Activated naive CD4-positive, alpha-beta T cell treated with anti-CD3 and anti-CD28 coated beads, Interleukin-2, amount 50 U/mL, for 24 hours (primary cell): ENCODE results near the gene HSF2.

ENCODE experiments used
- H3K27ac Mint-ChIP-seq: one replicate; pipeline ENCODE4 v1.8.0; 2021; ENCODE audit warnings: mild to moderate bottlenecking, mixed read lengths
- H3K27me3 Mint-ChIP-seq: one replicate; pipeline ENCODE4 v1.8.0; 2021; ENCODE audit warnings: mixed read lengths
- H3K36me3 Mint-ChIP-seq: one replicate; pipeline ENCODE4 v1.8.0; 2021; ENCODE audit warnings: mixed read lengths
- H3K4me1 Mint-ChIP-seq: one replicate; pipeline ENCODE4 v1.8.0; 2021; ENCODE audit warnings: mixed read lengths
- H3K4me3 Mint-ChIP-seq: one replicate; pipeline ENCODE4 v1.8.0; 2021; ENCODE audit warnings: mild to moderate bottlenecking, mixed read lengths
- H3K9me3 Mint-ChIP-seq: one replicate; pipeline ENCODE4 v1.8.0; 2021; ENCODE audit warnings: mixed read lengths

HSF2 gene, protein sequence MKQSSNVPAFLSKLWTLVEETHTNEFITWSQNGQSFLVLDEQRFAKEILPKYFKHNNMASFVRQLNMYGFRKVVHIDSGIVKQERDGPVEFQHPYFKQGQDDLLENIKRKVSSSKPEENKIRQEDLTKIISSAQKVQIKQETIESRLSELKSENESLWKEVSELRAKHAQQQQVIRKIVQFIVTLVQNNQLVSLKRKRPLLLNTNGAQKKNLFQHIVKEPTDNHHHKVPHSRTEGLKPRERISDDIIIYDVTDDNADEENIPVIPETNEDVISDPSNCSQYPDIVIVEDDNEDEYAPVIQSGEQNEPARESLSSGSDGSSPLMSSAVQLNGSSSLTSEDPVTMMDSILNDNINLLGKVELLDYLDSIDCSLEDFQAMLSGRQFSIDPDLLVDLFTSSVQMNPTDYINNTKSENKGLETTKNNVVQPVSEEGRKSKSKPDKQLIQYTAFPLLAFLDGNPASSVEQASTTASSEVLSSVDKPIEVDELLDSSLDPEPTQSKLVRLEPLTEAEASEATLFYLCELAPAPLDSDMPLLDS

DNA sequence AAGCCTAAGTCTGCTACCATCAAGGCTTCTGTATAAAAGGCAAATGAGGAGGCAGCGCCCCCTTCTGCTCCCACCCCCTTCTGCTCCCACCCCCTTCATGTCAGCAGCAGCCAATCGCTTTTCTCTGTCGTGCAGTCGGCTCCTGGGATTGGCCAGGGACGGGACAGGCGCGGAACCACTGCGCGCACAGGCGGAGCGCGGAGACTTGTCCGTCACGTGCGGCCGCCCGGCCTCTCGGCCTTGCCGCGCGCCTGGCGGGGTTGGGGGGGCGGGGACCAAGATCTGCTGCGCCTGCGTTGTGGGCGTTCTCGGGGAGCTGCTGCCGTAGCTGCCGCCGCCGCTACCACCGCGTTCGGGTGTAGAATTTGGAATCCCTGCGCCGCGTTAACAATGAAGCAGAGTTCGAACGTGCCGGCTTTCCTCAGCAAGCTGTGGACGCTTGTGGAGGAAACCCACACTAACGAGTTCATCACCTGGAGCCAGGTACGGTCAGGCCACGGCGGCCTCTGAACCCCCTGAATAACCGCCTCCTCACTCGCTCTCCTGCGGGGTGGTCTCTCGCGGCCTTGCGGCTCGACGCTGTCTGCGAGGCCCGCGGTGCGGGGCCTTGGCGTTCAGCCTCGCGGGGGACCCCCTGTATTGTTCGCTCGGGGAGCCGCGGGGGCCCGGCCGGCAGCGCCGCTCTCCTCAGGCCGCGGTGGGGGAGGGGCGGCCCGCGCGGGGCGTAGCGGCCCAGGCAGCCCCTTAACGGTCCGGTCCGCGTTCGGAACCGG, at the start of gene HSF2:
HSF2 (plus strand) TSS at position 305 of the 773 bp plus-strand sequence; CDS start at position 391, 86 bp downstream.
- Mint-ChIP-seq H3K27ac (peak within 1 kb of the TSS; percentile 99), H3K9me3 (no peaks in the 10 kb centered on the region), H3K36me3 (peaks cover 4% of the 10 kb centered on the region), H3K4me3 (peak within 1 kb of the TSS; percentile 99), H3K4me1 (peaks cover 50% of the 10 kb centered on the region), H3K27me3 (no peaks in the 10 kb centered on the region)

DNA sequence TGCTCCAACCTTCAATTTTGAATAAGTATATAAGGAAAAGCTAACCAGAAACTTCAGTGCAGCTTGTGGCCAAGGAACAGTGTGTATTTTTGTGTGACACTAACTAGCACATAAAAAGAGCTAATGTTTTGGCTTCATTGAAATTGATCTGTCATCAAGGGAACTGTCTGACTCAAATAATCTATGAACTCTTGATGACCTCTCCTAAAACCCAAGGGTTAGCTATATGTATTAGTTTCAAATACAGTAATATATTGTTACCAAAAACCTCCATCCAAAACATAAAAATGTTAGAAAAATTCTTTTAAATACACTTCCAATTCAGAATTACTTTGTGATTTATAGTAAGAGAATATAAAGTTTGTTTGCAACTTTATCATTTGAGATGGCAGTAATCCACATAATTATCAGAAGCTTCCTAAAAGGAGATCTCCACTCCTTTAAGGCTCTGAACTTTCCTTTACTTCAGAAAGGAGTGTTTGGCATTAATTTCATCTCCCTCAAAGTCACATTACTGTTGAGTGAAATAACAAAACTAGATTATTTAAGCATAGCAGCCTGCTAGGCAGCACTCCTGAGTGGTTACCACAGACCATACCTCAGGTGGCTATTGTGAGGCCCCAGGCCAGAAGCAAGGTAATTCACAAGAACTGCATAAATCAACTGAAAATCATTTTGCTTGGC, 46.3 kb upstream of the HSF2 start:
- no peak overlapping the region for H3K27ac Mint-ChIP-seq
- H3K9me3 Mint-ChIP-seq = no peaks in the 10 kb centered on the region
- no peak overlapping the region for H3K4me3 Mint-ChIP-seq
- no peaks in the 10 kb centered on the region for H3K36me3 Mint-ChIP-seq
- H3K4me1 Mint-ChIP-seq = no peaks in the 10 kb centered on the region
- peaks cover 4% of the 10 kb centered on the region for H3K27me3 Mint-ChIP-seq

DNA sequence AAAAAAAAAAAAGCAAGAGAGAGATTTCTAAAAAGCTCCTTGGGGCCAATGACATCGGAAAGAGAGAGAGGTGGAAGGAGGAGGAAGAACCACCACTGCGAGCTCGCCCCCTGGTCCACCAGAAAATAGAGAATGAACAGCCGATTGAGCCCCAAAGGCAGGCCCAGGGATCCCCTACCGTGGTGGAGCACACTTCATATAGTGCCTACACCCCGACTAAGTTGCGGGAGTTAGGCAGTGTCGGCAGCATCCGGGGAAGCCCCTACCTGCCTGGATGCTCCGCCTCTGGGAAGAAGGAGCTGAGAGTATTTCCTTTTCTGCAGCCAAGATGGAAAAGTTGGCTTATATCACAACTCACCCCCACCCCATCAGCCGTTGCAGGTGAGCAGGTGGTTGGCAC, 38.6 kb upstream of the HSF2 start:
- no peak overlapping the region for H3K4me3 Mint-ChIP-seq
- H3K27me3 Mint-ChIP-seq = no peaks in the 10 kb centered on the region
- H3K9me3 Mint-ChIP-seq = no peaks in the 10 kb centered on the region
- no peaks in the 10 kb centered on the region for H3K4me1 Mint-ChIP-seq
- no peaks in the 10 kb centered on the region for H3K36me3 Mint-ChIP-seq
- H3K27ac Mint-ChIP-seq = no peak overlapping the region

DNA sequence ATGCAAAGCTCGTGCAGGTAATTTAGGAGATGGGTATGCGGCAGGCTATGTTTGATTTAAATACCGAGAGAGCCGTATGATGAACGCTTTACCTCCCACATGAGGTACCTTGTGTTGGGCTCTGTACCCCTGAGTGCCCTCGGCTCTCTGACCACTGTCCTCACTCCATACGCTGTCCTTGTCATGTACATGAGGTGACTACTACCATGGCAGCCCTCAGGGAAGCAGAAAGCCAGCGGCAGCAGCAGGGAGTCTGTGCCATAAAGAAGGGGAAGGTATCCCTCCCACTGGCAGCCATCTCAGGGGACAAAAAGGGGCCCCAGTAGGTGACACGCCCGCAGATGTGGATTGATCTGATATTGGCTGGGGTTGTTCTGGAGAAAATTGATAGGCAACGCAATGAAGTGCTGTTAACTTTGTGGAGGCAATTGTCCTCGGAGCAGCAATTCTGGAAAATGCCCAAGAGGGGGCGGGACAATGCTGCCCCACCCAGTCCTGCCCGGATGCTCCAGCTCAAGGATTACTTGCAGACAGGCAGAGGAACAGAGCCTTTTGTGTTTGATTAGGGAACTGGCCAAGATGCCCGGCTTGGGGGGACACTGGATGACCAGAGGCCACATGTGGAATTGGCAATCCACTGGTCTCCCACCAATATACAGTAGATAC, 38.0 kb upstream of the HSF2 start:
- no peak overlapping the region for H3K27ac Mint-ChIP-seq

DNA sequence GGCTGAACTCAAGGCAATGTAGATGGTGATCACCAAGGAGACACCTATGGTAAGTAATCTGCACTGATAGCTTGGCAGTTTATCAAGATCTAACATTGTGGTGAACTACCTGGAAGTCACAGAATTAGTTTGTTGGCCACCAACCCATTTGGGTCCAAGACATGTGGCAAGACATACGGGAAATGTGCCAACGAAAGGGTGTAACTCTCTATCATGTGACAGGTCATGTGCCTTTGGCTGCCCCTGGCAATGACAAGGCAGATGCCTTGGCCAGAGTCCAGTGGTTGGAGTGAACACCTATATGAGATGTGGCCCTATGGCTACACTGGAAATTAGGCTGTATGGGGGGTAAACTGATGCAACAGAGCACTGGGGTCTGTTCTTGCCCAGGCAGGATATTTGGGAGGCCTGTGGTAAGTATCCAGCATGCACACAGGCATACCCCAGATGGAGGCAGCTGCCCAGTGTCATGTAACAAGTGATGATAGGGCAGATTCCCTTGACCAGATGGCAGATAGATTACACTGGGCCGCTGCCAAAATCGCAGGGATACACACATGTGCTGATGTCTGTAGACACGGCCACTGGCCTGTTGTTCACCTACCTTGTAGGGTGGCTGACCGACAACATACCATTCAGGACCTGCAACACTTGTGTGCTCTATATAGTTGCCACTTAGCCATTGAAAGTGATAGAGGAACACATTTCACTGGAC, 35.5 kb upstream of the HSF2 start:
- Mint-ChIP-seq H3K4me3 (no peak overlapping the region), H3K9me3 (no peaks in the 10 kb centered on the region), H3K4me1 (no peaks in the 10 kb centered on the region), H3K27ac (no peak overlapping the region), H3K27me3 (peaks cover 2% of the 10 kb centered on the region), H3K36me3 (no peaks in the 10 kb centered on the region)

More for the DNA sequence above, 38.0 kb upstream of the HSF2 start:
- Mint-ChIP-seq H3K27me3 (no peaks in the 10 kb centered on the region), H3K36me3 (no peaks in the 10 kb centered on the region), H3K4me3 (no peak overlapping the region), H3K9me3 (no peaks in the 10 kb centered on the region), H3K4me1 (no peaks in the 10 kb centered on the region)

DNA sequence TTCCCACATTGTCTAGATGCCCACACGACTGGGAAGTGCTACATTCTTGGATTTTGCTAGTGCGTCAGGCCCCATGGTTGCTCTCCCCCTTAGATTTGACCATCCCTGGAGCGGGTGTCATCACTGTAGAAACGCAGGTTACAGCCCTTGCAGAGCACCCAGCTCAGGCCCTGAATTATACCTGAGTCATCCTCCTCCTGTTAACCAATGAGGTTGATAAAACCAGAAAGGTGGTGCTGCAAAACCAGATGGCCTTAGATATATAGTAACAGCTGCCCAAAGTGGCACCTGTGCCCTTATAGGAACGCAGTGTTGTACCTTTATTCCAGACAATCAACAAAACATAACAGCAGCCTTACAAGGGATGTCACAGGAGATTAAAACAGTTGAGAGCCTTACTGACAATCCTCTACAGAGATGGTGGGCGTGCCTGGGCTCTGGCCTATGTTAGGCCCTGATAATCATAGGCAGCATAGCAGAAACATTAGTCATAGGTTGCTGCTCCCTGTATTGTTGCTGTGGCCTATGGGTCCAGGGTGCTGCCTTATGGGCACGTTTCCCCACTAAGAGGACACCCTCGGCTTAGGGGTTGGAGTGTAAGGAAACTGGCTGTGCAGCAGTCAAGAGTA, 33.6 kb upstream of the HSF2 start:
- H3K27ac Mint-ChIP-seq = no peak overlapping the region
- no peaks in the 10 kb centered on the region for H3K9me3 Mint-ChIP-seq
- no peaks in the 10 kb centered on the region for H3K4me1 Mint-ChIP-seq
- peaks cover 7% of the 10 kb centered on the region for H3K27me3 Mint-ChIP-seq
- no peaks in the 10 kb centered on the region for H3K36me3 Mint-ChIP-seq
- H3K4me3 Mint-ChIP-seq = no peak overlapping the region

DNA sequence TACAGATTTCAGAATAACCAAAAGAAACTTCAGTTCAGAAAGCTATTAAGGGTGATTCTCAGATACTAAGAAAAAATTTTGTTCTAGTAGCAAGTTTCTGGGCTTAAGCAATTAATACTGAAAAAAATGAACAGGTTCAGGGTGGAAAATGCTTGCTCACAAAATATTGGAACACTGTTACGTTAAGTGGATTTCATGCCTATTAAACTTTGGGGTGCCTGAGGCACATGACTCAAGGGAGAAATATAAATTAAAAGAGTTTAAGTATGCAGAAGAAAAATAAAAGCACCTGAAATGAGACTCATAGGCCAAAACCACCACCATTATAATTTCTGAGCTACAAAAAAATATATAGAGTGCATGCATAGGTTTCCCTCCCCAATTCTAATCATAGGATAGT, 32.3 kb upstream of the HSF2 start:
- H3K4me3 Mint-ChIP-seq = no peak overlapping the region
- H3K36me3 Mint-ChIP-seq = no peaks in the 10 kb centered on the region
- no peaks in the 10 kb centered on the region for H3K4me1 Mint-ChIP-seq
- no peak overlapping the region for H3K27ac Mint-ChIP-seq
- H3K9me3 Mint-ChIP-seq = no peaks in the 10 kb centered on the region
- H3K27me3 Mint-ChIP-seq = peaks cover 9% of the 10 kb centered on the region

DNA sequence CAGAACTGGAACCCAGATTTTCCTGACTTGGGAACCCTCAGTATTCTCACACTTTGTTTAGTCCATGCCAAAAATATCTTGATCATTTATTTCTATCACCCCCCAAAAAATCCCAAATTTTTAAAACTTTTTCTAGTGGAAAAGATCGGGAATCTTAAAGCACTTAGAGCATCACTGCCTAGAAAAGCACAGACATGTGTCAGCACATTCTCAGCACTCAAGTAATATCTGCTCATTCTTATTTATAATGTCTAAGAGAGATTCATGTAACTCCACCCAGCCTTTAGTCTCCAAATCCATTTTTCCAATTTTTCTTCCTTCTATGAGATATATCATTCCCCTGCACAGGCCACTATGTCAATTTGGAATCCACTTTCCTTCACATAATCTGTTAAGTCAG, 29.9 kb upstream of the HSF2 start:
- H3K4me1 Mint-ChIP-seq = peaks cover 3% of the 10 kb centered on the region
- H3K36me3 Mint-ChIP-seq = no peaks in the 10 kb centered on the region
- no peaks in the 10 kb centered on the region for H3K9me3 Mint-ChIP-seq
- H3K4me3 Mint-ChIP-seq = no peak overlapping the region
- no peak overlapping the region for H3K27ac Mint-ChIP-seq
- H3K27me3 Mint-ChIP-seq = peaks cover 12% of the 10 kb centered on the region

DNA sequence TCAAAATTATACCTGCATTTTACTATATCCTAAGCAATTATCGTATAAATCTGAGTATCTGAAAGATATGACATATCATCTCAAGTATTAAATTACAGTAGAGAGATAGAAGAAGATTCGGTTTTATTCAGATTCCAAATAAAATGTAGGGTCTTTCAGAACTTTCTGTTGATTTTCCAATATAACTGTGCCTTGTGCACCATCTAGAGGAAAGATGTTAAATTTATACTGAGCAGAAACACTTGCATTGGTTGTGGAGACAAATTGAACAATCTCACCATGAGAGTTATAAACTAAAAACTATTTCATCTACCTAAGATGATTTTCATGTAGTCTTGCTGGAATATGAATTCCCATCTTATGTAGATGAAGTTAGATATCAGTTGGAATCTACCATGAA, 26.8 kb upstream of the HSF2 start:
- Mint-ChIP-seq H3K36me3 (no peaks in the 10 kb centered on the region), H3K27ac (no peak overlapping the region), H3K27me3 (peaks cover 12% of the 10 kb centered on the region), H3K4me3 (no peak overlapping the region), H3K4me1 (peaks cover 13% of the 10 kb centered on the region), H3K9me3 (no peaks in the 10 kb centered on the region)

DNA sequence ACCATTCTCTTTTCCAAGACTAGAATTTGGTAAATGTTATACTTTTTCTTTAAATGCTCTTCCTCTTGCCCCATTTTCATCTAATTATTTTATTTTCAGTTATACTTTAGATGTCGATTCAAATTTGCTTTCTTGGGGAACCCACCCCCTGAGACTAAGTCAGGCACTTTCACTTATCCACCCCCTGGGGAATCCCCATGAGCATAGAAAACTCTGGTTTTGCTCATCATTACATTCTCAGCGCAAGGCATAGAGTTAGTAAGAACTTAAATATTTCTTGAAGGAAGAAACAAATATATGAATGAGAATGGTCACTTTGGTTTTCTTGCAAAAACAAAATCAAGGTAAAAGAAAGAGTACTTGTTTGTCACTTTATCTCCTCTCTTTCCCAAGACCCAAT, 25.1 kb upstream of the HSF2 start:
- peaks cover 10% of the 10 kb centered on the region for H3K27me3 Mint-ChIP-seq
- no peak overlapping the region for H3K4me3 Mint-ChIP-seq
- no peaks in the 10 kb centered on the region for H3K9me3 Mint-ChIP-seq
- no peaks in the 10 kb centered on the region for H3K36me3 Mint-ChIP-seq
- no peak overlapping the region for H3K27ac Mint-ChIP-seq
- peaks cover 13% of the 10 kb centered on the region for H3K4me1 Mint-ChIP-seq

DNA sequence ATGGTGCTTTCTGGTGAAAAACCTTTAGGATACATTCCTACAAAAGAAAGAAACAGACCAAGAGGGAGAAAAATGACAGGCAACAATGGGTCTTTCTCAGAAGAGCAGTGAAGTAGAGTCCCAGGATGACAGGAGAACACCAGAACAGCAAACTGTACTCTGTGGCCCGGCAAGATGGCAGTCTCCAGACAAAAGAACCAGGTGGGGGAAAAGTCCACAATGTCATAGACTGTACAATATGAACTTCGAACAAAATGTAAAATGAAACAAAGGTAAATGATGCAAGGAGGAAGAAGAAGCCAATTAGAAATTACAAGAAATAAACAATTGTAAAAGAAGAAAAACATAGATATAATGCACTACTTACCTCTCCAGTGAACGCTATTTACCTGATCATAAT, 23.2 kb upstream of the HSF2 start:
- H3K27ac Mint-ChIP-seq = no peak overlapping the region

DNA sequence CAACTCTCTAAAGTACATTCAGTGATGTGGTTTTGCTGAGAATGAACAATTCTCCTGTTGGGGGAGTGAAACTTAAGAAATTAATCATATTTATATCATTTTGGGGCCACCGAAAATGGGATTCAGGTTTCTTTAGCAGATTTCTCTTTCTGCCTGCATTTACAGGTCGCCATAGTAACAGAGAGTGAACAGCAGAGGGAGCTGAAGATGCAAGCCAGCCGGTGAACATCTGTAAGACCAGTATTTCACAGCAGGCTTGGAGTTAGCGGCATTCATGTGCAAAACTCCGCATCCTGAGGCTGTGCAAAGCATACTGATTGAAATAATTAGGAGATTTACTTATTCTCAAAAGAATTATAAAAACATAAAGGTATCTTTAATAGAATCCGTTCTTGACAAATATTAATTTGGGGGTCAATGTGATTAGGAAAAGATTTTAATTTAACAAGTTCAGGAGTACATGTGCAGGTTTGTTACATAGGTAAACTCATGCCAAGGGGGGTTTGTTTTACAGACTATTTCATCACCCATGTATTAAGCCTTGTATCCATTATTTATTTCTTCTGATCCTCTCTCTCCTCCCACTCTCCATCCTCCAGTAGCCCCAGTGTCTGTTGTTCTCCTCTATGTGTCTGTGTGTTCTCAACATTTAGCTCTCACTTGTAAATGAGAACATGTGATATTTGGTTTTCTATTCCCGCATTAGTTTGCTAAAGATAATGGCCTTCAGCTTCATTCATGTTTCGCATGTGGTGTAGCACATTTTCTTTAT, 17.8 kb upstream of the HSF2 start:
- Mint-ChIP-seq H3K27ac (no peak overlapping the region), H3K4me3 (no peak overlapping the region)

More for the DNA sequence above, 23.2 kb upstream of the HSF2 start:
- peak overlapping the region; percentile 9 for H3K4me3 Mint-ChIP-seq
- peaks cover 7% of the 10 kb centered on the region for H3K27me3 Mint-ChIP-seq
- H3K36me3 Mint-ChIP-seq = no peaks in the 10 kb centered on the region
- H3K4me1 Mint-ChIP-seq = peaks cover 13% of the 10 kb centered on the region
- no peaks in the 10 kb centered on the region for H3K9me3 Mint-ChIP-seq

DNA sequence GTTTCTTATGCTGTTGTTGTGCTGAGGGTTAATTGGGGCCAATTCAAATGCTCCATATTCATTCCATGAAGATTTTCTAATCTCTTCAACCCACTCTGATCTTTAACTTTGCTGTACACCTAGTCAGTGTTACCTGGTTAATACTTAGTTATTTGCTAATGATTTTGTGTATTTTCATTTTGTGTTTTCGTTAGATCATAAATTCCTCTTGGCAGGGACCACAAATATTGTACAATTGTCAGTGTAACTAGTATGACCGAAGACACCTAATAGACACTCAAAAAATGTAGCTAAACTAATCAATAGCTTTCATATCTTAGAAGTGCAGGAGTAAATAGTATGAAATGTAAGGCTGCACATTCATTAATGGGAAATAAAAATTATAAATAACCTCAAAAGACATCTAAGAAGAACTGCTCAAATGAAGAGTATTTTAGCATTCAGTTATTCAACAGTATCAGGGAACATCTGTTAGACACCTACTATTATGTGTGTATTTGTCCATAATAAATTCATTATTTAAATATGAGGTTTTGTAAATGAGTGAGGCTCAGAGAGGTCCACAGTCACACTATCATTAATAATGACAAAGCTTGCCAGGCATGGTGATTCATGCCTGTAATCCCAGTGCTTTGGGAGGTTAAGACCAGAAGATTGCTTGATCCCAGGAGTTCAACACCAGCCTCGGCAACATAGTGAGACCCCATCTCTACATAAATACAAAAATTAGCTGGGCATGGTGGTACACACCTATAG, 13.4 kb upstream of the HSF2 start:
- no peak overlapping the region for H3K4me3 Mint-ChIP-seq
- H3K27me3 Mint-ChIP-seq = no peaks in the 10 kb centered on the region
- H3K4me1 Mint-ChIP-seq = peaks cover 3% of the 10 kb centered on the region
- H3K36me3 Mint-ChIP-seq = peaks cover 1% of the 10 kb centered on the region
- no peaks in the 10 kb centered on the region for H3K9me3 Mint-ChIP-seq
- no peak overlapping the region for H3K27ac Mint-ChIP-seq

More for the DNA sequence above, 17.8 kb upstream of the HSF2 start:
- Mint-ChIP-seq H3K9me3 (no peaks in the 10 kb centered on the region), H3K4me1 (peaks cover 4% of the 10 kb centered on the region), H3K27me3 (peaks cover 1% of the 10 kb centered on the region), H3K36me3 (no peaks in the 10 kb centered on the region)
